Caco-2 (cell line): ENCODE results near the gene LCE3C. TPM values are rescaled to one million over a fixed set of nuclear protein-coding genes. Genes with fewer than 3 reads are reported as not detected.

Experiments
- BruUV-seq: library from RNA; stranded (reverse); fragments of 400-500 nt; replicated peaks from 2 replicates; lab custom pipeline; 2021; lab: Mats Ljungman, UMichigan
- CTCF ChIA-PET: fragments of 300-600 bp; sonication (Branson Sonifier 250); formaldehyde crosslinking; loops from one replicate; lab custom pipeline; 2022; ENCODE audit warnings: antibody characterized with exemption; lab: Charles Lee
- POLR2A ChIA-PET: fragments of 300-600 bp; sonication (Branson Sonifier 250); formaldehyde crosslinking; loops from one replicate; lab custom pipeline; 2022; ENCODE audit warnings: antibody characterized with exemption; lab: Charles Lee
- DNase-seq, 2 experiments: peaks; one replicate each; pipeline versions ENCODE4 v3.0.0 to v3.0.0-alpha.2; 2020 to 2022
- H3K27me3 ChIP-seq: replicated peaks from 2 replicates; pipeline ENCODE4 v1.6.0; 2011; ENCODE audit warnings: low read length; ENCODE audit not compliant: control insufficient read depth, insufficient read depth
- H3K36me3 ChIP-seq: 2 replicates; pipeline ENCODE4 v1.5.1; 2011; ENCODE audit warnings: low read length; ENCODE audit not compliant: control insufficient read depth, insufficient read depth
- H3K4me1 ChIP-seq: fragments of 250-450 bp; sonication (Bioruptor Pico); 2 replicates; pipeline ENCODE4 v1.5.1; 2020; ENCODE audit warnings: mild to moderate bottlenecking
- H3K4me3 ChIP-seq: 2 replicates; pipeline ENCODE4 v1.5.1; 2011; ENCODE audit warnings: low read depth, mild to moderate bottlenecking, control low read depth, low read length
- H3K9me3 ChIP-seq: fragments of 250-450 bp; sonication (Bioruptor Pico); 2 replicates; pipeline ENCODE4 v1.5.1; 2020; ENCODE audit warnings: mild to moderate bottlenecking, moderate library complexity
- H3K27ac Mint-ChIP-seq: one replicate; pipeline ENCODE4 v1.8.0; 2022; ENCODE audit warnings: mixed read lengths; ENCODE audit not compliant: unreplicated experiment
- H3K27me3 Mint-ChIP-seq: one replicate; pipeline ENCODE4 v1.8.0; 2022; ENCODE audit warnings: mixed read lengths; ENCODE audit not compliant: insufficient read depth, unreplicated experiment
- H3K36me3 Mint-ChIP-seq: one replicate; pipeline ENCODE4 v1.8.0; 2022; ENCODE audit warnings: mild to moderate bottlenecking, mixed read lengths; ENCODE audit not compliant: insufficient read depth, unreplicated experiment
- H3K4me1 Mint-ChIP-seq: one replicate; pipeline ENCODE4 v1.8.0; 2022; ENCODE audit warnings: low read depth, mixed read lengths; ENCODE audit not compliant: unreplicated experiment
- H3K4me3 Mint-ChIP-seq: one replicate; pipeline ENCODE4 v1.8.0; 2022; ENCODE audit warnings: mild to moderate bottlenecking, moderate library complexity, mixed read lengths; ENCODE audit not compliant: unreplicated experiment
- H3K9me3 Mint-ChIP-seq: one replicate; pipeline ENCODE4 v1.8.0; 2022; ENCODE audit warnings: mixed read lengths; ENCODE audit not compliant: unreplicated experiment
- CTCF ChIP-seq, 2 experiments: fragments of 200-600 bp in 1 of 2; IDR thresholded peaks; 1 replicate in 1 of 2; 2 replicates in 1 of 2; pipeline versions ENCODE4 v1.5.1 to v1.8.0; 2011 to 2022; ENCODE audit warnings: antibody characterized with exemption in 1 of 2, control low read depth in 1 of 2, inconsistent platforms in 1 of 2, low read depth in 1 of 2, low read length in 1 of 2, mild to moderate bottlenecking in 1 of 2, moderate library complexity in 1 of 2; ENCODE audit not compliant: insufficient read depth in 1 of 2, severe bottlenecking in 1 of 2, unreplicated experiment in 1 of 2
- intact Hi-C: fragments of 100-400 bp; cut with micrococcal nuclease; formaldehyde crosslinking; loops from one replicate; pipeline ENCODE4 v1.10.0; 2022; ENCODE audit not compliant: unreplicated experiment
- total RNA-seq: library from RNA; stranded (reverse); gene quantifications from 2 replicates; pipeline ENCODE4 v1.2.3, GENCODE V29; 2022

Gene LCE3C
- total RNA-seq, 1 experiment from 2014 or later, result not detected

GRCh38 chr1:152596986-152597385 lies 3.0 kb upstream of the LCE3C start:
- H3K27me3 Mint-ChIP-seq, result peaks cover 3% of the 10 kb centered on the region
- H3K36me3 ChIP-seq, result no peaks in the 10 kb centered on the region
- no peaks in the 10 kb centered on the region for H3K4me1 Mint-ChIP-seq
- no peaks in the 10 kb centered on the region for H3K9me3 Mint-ChIP-seq
- H3K4me3 Mint-ChIP-seq, result no peak overlapping the region
- no peaks in the 10 kb centered on the region for H3K36me3 Mint-ChIP-seq
- H3K4me3 ChIP-seq, result no peak overlapping the region
- BruUV-seq, result no TSS peak
- no peaks in the 10 kb centered on the region for H3K9me3 ChIP-seq
- no peaks in the 10 kb centered on the region for H3K4me1 ChIP-seq
- intact Hi-C loops, result no loop called here
- no peak for DNase-seq
- H3K27ac Mint-ChIP-seq, result no peak overlapping the region
- ChIA-PET POLR2A (no interaction called here), CTCF (no interaction called here)
- TF ChIP-seq CTCF (IDR thresholded peaks at IDR 0.05; ENCODE audit: insufficient read depth in 1 of 2, low read depth in 1 of 2, low read length in 1 of 2, severe bottlenecking in 1 of 2, unreplicated experiment in 1 of 2), result no peak
- no peaks in the 10 kb centered on the region for H3K27me3 ChIP-seq

GRCh38 chr1:152613511-152613910 lies 13.5 kb downstream of the LCE3C start, which contains the start of gene LCE3B:
LCE3B (plus strand) TSS chr1:152613811; CDS start chr1:152613811, 0 bp downstream.
- Mint-ChIP-seq H3K4me3 (no peak within 1 kb of the TSS), H3K36me3 (no peaks in the 10 kb centered on the region), H3K9me3 (peaks cover 4% of the 10 kb centered on the region), H3K4me1 (no peaks in the 10 kb centered on the region), H3K27ac (no peak within 1 kb of the TSS), H3K27me3 (peaks cover 2% of the 10 kb centered on the region)
- DNase-seq, result no peak
- Histone ChIP-seq H3K4me1 (no peaks in the 10 kb centered on the region), H3K4me3 (no peak within 1 kb of the TSS), H3K9me3 (peaks cover 6% of the 10 kb centered on the region; the same call in 1 of the 2 replicates), H3K36me3 (no peaks in the 10 kb centered on the region), H3K27me3 (no peaks in the 10 kb centered on the region)
- intact Hi-C loops, result no loop called here
- BruUV-seq, result no TSS peak
- CTCF ChIA-PET, result no interaction called here
- no peak for TF ChIP-seq CTCF (IDR thresholded peaks at IDR 0.05; ENCODE audit: insufficient read depth in 1 of 2, low read depth in 1 of 2, low read length in 1 of 2, severe bottlenecking in 1 of 2, unreplicated experiment in 1 of 2)
- POLR2A ChIA-PET, result no interaction called here

- DNase-seq, result no peak
- no peak for TF ChIP-seq CTCF (IDR thresholded peaks at IDR 0.05; ENCODE audit: insufficient read depth in 1 of 2, low read depth in 1 of 2, low read length in 1 of 2, severe bottlenecking in 1 of 2, unreplicated experiment in 1 of 2)
- CTCF ChIA-PET, result no interaction called here
- POLR2A ChIA-PET, result no interaction called here
- no TSS peak for BruUV-seq
- Histone ChIP-seq H3K9me3 (peaks cover 12% of the 10 kb centered on the region; the same call in 1 of the 2 replicates), H3K36me3 (no peaks in the 10 kb centered on the region), H3K27me3 (no peaks in the 10 kb centered on the region; the same call in 1 of the 2 replicates), H3K4me1 (no peaks in the 10 kb centered on the region), H3K4me3 (no peak overlapping the region)
- Mint-ChIP-seq H3K4me1 (no peaks in the 10 kb centered on the region), H3K27ac (no peak overlapping the region), H3K9me3 (peaks cover 11% of the 10 kb centered on the region), H3K4me3 (no peak overlapping the region), H3K36me3 (no peaks in the 10 kb centered on the region), H3K27me3 (peaks cover 11% of the 10 kb centered on the region)
- intact Hi-C loops, result loop anchor here (5.0 kb wide), 1 partner anchor 45 kb away; no protein-coding TSS in a partner anchor
Observed at GRCh38 chr1:152621993-152622392, 22.0 kb downstream of the LCE3C start.
